SK-N-SH treated with all-trans-retinoic acid at 6 μM for 48 hours (cell line): ENCODE measurements around the gene SORCS3.

Source experiments
- ATAC-seq: fragments of 200-7000 bp; cut with Tn5 transposase; 3 replicates; pipeline ENCODE4 v1.9.1; 2020; ENCODE audit warnings: mild to moderate bottlenecking, moderate library complexity
- BACH2 ChIP-seq: fragments of 250-450 bp; sonication (Bioruptor Pico); IDR thresholded peaks from 2 replicates; pipeline ENCODE4 v1.9.0; 2021; ENCODE audit warnings: mild to moderate bottlenecking, borderline replicate concordance
- CSDC2 ChIP-seq: fragments of 250-450 bp; sonication (Bioruptor Pico); IDR thresholded peaks from 2 replicates; pipeline ENCODE4 v1.5.0; 2020; ENCODE audit warnings: mild to moderate bottlenecking, moderate library complexity
- ESRRG ChIP-seq: fragments of 250-450 bp; sonication (Bioruptor Pico); IDR thresholded peaks from 2 replicates; pipeline ENCODE4 v1.6.1; 2021; ENCODE audit warnings: mild to moderate bottlenecking
- GLIS3 ChIP-seq: fragments of 250-450 bp; sonication (Bioruptor Pico); IDR thresholded peaks from 2 replicates; pipeline ENCODE4 v1.5.0; 2020; ENCODE audit warnings: mild to moderate bottlenecking, moderate library complexity
- ISL1 ChIP-seq: fragments of 250-450 bp; sonication (Bioruptor Pico); IDR thresholded peaks from 2 replicates; pipeline ENCODE4 v2.1.2; 2022; ENCODE audit warnings: mild to moderate bottlenecking, moderate library complexity
- OSR1 ChIP-seq: fragments of 250-450 bp; sonication (Bioruptor Pico); IDR thresholded peaks from 2 replicates; pipeline ENCODE4 v1.8.0; 2022; ENCODE audit warnings: moderate library complexity, mild to moderate bottlenecking, inconsistent platforms
- PPARA ChIP-seq: fragments of 250-450 bp; sonication (Bioruptor Pico); IDR thresholded peaks from 2 replicates; pipeline ENCODE4 v1.5.0; 2020; ENCODE audit warnings: mild to moderate bottlenecking, borderline replicate concordance
- RARB ChIP-seq: fragments of 250-450 bp; sonication (Bioruptor Pico); IDR thresholded peaks from 2 replicates; pipeline ENCODE4 v1.8.0; 2021; ENCODE audit warnings: mild to moderate bottlenecking, moderate library complexity
- SNAI2 ChIP-seq: fragments of 250-450 bp; sonication (Bioruptor Pico); IDR thresholded peaks from 2 replicates; pipeline ENCODE4 v1.5.0; 2020; ENCODE audit warnings: mild to moderate bottlenecking, moderate library complexity
- TCF4 ChIP-seq: fragments of 250-450 bp; sonication (Bioruptor Pico); IDR thresholded peaks from 2 replicates; pipeline ENCODE4 v1.8.0; 2021; ENCODE audit warnings: mild to moderate bottlenecking, moderate library complexity, borderline replicate concordance
- TOX ChIP-seq: fragments of 250-450 bp; sonication (Bioruptor Pico); IDR thresholded peaks from 2 replicates; pipeline ENCODE4 v1.8.0; 2021; ENCODE audit warnings: mild to moderate bottlenecking, moderate library complexity, borderline replicate concordance
- ZC3H10 ChIP-seq: fragments of 250-450 bp; sonication (Bioruptor Pico); IDR thresholded peaks from 2 replicates; pipeline ENCODE4 v1.5.1; 2021; ENCODE audit warnings: mild to moderate bottlenecking, moderate library complexity
- ZFP3 ChIP-seq: fragments of 250-450 bp; sonication (Bioruptor Pico); IDR thresholded peaks from 2 replicates; pipeline ENCODE4 v1.5.0; 2020; ENCODE audit warnings: mild to moderate bottlenecking, moderate library complexity
- ZFP30 ChIP-seq: fragments of 450-650 bp; formaldehyde crosslinking; IDR thresholded peaks from 2 replicates; pipeline ENCODE4 v1.5.0; 2022; ENCODE audit warnings: mild to moderate bottlenecking, moderate library complexity
- ZNF565 ChIP-seq: fragments of 450-650 bp; formaldehyde crosslinking; conservative IDR thresholded peaks from 2 replicates; pipeline ENCODE4 v1.5.0; 2020; ENCODE audit warnings: low read depth, mild to moderate bottlenecking, moderate library complexity
- ZNF70 ChIP-seq: fragments of 450-650 bp; formaldehyde crosslinking; IDR thresholded peaks from 2 replicates; pipeline ENCODE4 v1.5.0; 2020; ENCODE audit warnings: mild to moderate bottlenecking, moderate library complexity
- ZNF8 ChIP-seq: fragments of 450-650 bp; formaldehyde crosslinking; IDR thresholded peaks from 2 replicates; pipeline ENCODE4 v1.5.0; 2020; ENCODE audit warnings: mild to moderate bottlenecking, moderate library complexity
- TF ChIP-seq, protein P1 (sequence below): fragments of 250-450 bp; sonication (Bioruptor Pico); IDR thresholded peaks from 2 replicates; pipeline ENCODE4 v1.5.1; 2020; ENCODE audit warnings: low read depth, mild to moderate bottlenecking, moderate library complexity
- TF ChIP-seq, protein P2 (sequence below): fragments of 250-450 bp; sonication (Bioruptor Pico); IDR thresholded peaks from 2 replicates; pipeline ENCODE4 v1.5.0; 2020; ENCODE audit warnings: mild to moderate bottlenecking, moderate library complexity
- TF ChIP-seq, protein P3 (sequence below): fragments of 250-450 bp; sonication (Bioruptor Pico); IDR thresholded peaks from 2 replicates; pipeline ENCODE4 v1.5.1; 2021; ENCODE audit warnings: mild to moderate bottlenecking, moderate library complexity

The SORCS3 gene

DNA sequence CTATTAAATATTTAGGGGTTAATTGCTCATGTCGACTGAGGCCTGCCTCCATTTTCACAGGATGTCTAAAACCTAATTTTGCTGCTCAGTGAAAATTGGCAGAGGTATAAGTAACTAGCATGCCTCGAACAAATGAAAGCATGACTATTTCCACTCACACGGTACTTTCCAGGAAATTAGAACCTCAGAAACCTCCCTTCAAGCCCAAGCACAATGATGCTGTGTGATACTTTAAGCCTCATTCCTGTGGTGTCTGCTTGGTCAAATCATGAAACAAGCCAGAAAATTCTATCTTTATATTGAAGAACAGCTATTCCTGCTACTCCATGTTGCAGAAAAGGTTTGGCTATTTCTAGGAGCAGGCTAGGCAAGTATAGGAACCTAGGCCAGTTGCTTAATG, 203.0 kb downstream of the SORCS3 start:
- ATAC-seq, result no peak
- no peak for TF ChIP-seq CSDC2 (CRISPR knock-in tag)
- no peak for TF ChIP-seq ZFP3 (CRISPR knock-in tag)
- TF ChIP-seq OSR1 (CRISPR knock-in tag), result no peak
- TF ChIP-seq ZFP30 (CRISPR knock-in tag), result no peak
- TF ChIP-seq GLIS3 (CRISPR knock-in tag), result no peak
- TF ChIP-seq ESRRG (CRISPR knock-in tag), result no peak
- TF ChIP-seq PPARA (CRISPR knock-in tag), result no peak
- no peak for TF ChIP-seq ISL1 (CRISPR knock-in tag)

DNA sequence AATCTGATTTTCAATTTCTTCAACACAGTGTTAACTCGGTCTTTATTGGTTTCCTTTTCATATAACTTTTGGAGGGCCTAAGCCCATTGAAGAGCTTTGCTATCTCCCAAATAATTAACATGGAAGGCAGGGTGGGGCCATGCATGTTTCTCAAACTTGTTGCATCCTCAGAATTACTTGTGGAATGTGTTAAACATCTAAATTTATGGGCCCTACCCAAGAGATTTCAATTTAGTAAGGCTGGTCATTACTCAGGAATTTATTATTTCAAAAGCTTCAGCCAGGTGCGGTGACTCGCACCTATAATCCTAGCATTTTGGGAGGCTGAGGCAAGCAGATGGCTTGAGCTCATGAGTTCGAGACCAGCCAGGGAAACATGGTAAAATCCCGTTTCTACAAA, 208.9 kb downstream of the SORCS3 start:
- TF ChIP-seq ZNF565 (CRISPR knock-in tag) (no peak), OSR1 (CRISPR knock-in tag) (no peak), ZFP30 (CRISPR knock-in tag) (no peak), TOX (no peak), ZC3H10 (no peak), BACH2 (CRISPR knock-in tag) (no peak), CSDC2 (CRISPR knock-in tag) (no peak), GLIS3 (CRISPR knock-in tag) (no peak), ZFP3 (CRISPR knock-in tag) (no peak), ZNF70 (no peak), TCF4 (CRISPR knock-in tag) (no peak), PPARA (CRISPR knock-in tag) (no peak), ESRRG (CRISPR knock-in tag) (no peak), RARB (CRISPR knock-in tag) (no peak), ZNF8 (CRISPR knock-in tag) (no peak)
- TF ChIP-seq, protein P1, sequence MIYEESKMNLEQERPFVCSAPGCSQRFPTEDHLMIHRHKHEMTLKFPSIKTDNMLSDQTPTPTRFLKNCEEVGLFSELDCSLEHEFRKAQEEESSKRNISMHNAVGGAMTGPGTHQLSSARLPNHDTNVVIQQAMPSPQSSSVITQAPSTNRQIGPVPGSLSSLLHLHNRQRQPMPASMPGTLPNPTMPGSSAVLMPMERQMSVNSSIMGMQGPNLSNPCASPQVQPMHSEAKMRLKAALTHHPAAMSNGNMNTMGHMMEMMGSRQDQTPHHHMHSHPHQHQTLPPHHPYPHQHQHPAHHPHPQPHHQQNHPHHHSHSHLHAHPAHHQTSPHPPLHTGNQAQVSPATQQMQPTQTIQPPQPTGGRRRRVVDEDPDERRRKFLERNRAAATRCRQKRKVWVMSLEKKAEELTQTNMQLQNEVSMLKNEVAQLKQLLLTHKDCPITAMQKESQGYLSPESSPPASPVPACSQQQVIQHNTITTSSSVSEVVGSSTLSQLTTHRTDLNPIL (CRISPR knock-in tag), result no peak
- TF ChIP-seq, protein P2, sequence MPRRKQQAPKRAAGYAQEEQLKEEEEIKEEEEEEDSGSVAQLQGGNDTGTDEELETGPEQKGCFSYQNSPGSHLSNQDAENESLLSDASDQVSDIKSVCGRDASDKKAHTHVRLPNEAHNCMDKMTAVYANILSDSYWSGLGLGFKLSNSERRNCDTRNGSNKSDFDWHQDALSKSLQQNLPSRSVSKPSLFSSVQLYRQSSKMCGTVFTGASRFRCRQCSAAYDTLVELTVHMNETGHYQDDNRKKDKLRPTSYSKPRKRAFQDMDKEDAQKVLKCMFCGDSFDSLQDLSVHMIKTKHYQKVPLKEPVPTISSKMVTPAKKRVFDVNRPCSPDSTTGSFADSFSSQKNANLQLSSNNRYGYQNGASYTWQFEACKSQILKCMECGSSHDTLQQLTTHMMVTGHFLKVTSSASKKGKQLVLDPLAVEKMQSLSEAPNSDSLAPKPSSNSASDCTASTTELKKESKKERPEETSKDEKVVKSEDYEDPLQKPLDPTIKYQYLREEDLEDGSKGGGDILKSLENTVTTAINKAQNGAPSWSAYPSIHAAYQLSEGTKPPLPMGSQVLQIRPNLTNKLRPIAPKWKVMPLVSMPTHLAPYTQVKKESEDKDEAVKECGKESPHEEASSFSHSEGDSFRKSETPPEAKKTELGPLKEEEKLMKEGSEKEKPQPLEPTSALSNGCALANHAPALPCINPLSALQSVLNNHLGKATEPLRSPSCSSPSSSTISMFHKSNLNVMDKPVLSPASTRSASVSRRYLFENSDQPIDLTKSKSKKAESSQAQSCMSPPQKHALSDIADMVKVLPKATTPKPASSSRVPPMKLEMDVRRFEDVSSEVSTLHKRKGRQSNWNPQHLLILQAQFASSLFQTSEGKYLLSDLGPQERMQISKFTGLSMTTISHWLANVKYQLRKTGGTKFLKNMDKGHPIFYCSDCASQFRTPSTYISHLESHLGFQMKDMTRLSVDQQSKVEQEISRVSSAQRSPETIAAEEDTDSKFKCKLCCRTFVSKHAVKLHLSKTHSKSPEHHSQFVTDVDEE (CRISPR knock-in tag), result no peak
- TF ChIP-seq, protein P3, sequence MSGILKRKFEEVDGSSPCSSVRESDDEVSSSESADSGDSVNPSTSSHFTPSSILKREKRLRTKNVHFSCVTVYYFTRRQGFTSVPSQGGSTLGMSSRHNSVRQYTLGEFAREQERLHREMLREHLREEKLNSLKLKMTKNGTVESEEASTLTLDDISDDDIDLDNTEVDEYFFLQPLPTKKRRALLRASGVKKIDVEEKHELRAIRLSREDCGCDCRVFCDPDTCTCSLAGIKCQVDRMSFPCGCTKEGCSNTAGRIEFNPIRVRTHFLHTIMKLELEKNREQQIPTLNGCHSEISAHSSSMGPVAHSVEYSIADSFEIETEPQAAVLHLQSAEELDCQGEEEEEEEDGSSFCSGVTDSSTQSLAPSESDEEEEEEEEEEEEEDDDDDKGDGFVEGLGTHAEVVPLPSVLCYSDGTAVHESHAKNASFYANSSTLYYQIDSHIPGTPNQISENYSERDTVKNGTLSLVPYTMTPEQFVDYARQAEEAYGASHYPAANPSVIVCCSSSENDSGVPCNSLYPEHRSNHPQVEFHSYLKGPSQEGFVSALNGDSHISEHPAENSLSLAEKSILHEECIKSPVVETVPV, result no peak
- no peak for ATAC-seq

DNA sequence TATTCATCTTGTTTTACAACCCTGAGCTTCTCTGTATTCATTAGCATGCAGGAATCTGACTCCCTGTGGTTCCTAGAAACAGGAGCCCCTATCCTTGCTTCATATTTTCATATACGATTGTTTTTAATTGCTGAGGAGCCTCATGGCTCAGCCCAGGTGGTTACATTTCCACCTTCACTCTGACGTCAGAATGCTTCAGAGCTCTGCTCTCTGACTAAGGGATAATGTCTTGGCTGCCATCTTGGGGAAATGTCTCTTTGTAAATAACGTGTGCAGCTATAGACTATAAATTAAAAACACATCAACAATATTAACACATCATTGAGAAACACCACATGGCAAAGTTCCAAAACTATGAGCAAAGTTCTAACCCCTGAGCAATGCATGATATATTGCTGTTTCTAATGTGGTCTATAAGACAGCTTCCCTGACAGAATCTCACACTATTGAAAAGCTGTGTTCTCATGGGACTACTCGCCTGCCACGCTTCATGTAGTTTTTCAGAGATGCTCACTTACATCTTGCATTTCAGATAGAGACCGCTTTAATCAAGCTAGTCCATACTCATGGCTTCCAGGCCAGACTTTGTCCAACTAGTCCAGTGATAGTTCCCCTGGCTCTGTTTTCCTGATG, 227.0 kb downstream of the SORCS3 start:
- TF ChIP-seq CSDC2 (CRISPR knock-in tag) (no peak), ZNF8 (CRISPR knock-in tag) (no peak), ZFP30 (CRISPR knock-in tag) (no peak), RARB (CRISPR knock-in tag) (no peak), ZNF565 (CRISPR knock-in tag) (no peak), TCF4 (CRISPR knock-in tag) (no peak)
- TF ChIP-seq, protein P3, result no peak
- ATAC-seq, result no peak

DNA sequence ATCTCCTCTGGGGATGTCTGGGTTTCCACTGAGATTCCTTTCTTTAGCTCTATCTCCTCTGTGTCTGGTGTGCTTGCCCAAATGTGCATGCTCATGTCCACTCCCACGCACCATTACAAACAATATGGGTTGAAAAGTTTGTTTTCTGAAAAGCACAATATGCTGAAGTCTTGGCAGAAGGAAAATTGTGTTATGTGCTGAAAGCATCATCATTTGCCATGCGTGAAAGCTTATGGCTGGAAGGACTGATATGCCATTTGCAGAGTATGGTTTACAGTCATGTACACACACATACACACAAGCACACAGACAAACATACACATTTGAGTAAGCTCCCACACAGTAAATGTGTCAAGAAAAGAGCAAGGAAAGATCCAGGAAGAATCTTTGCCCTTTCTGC, 231.6 kb downstream of the SORCS3 start:
- TF ChIP-seq, protein P1 (CRISPR knock-in tag), result no peak
- no peak for TF ChIP-seq ZNF565 (CRISPR knock-in tag)
- TF ChIP-seq SNAI2 (CRISPR knock-in tag), result no peak
- no peak for TF ChIP-seq ZFP3 (CRISPR knock-in tag)
- TF ChIP-seq, all 23 proteins: peak for 0
- no peak for ATAC-seq
